Measurements from ENCODE around the gene RAB17. TPM values are rescaled to one million over a fixed set of nuclear protein-coding genes. Genes with fewer than 3 reads are reported as not detected.

The RAB17 gene
- total RNA-seq, 2 experiments from 2014 or later: not detected

GRCh38 chr2:237591141-237591881, 777 bp upstream of the RAB17 start:
- Mint-ChIP-seq H3K4me1 (peaks cover 16% of the 10 kb centered on the region), H3K4me3 (no peak overlapping the region), H3K27ac (no peak overlapping the region), H3K36me3 (ENCODE audit: low read depth) (no peaks in the 10 kb centered on the region), H3K9me3 (no peaks in the 10 kb centered on the region), H3K27me3 (peaks cover 8% of the 10 kb centered on the region)
- CTCF ChIA-PET: interaction anchor here (0.8 to 1.2 kb wide), 3 partner anchors 10 to 82 kb away, joined by 3 to 5 read pairs (median 3); no protein-coding TSS in a partner anchor
- POLR2A ChIA-PET: no interaction called here
- no peak for DNase-seq

GRCh38 chr2:237588044-237588696, 2.4 kb downstream of the RAB17 start:
- Mint-ChIP-seq H3K27me3 (peaks cover 8% of the 10 kb centered on the region), H3K4me3 (no peak overlapping the region), H3K27ac (no peak overlapping the region), H3K9me3 (no peaks in the 10 kb centered on the region), H3K36me3 (ENCODE audit: low read depth) (no peaks in the 10 kb centered on the region), H3K4me1 (peaks cover 16% of the 10 kb centered on the region)
- ChIA-PET POLR2A (no interaction called here), CTCF (no interaction called here)
- no peak for DNase-seq

GRCh38 chr2:237585590-237586221, 4.8 kb downstream of the RAB17 start:
- no peak for DNase-seq
- POLR2A ChIA-PET: interaction anchor here (0.6 kb wide), 1 partner anchor 369 kb away, joined by 3 read pairs; no protein-coding TSS in a partner anchor
- CTCF ChIA-PET: interaction anchor here (1.0 to 2.1 kb wide), 7 partner anchors 10 to 160 kb away, joined by 3 to 5 read pairs (median 3); no protein-coding TSS in a partner anchor

GRCh38 chr2:237583385-237584295, 6.9 kb downstream of the RAB17 start:
- no peak overlapping the region for H3K4me3 Mint-ChIP-seq
- peaks cover 5% of the 10 kb centered on the region for H3K4me1 Mint-ChIP-seq
- no peak overlapping the region for H3K27ac Mint-ChIP-seq
- H3K27me3 Mint-ChIP-seq: peaks cover 3% of the 10 kb centered on the region
- H3K36me3 Mint-ChIP-seq (ENCODE audit: low read depth): no peaks in the 10 kb centered on the region
- ChIA-PET CTCF (interaction anchor here (1.4 to 2.5 kb wide), 2 partner anchors 11 to 161 kb away, joined by 6 to 7 read pairs; no protein-coding TSS in a partner anchor), POLR2A (no interaction called here)
- DNase-seq: no peak
- H3K9me3 Mint-ChIP-seq: no peaks in the 10 kb centered on the region

More at GRCh38 chr2:237585590-237586221, 4.8 kb downstream of the RAB17 start:
- Mint-ChIP-seq H3K36me3 (ENCODE audit: low read depth) (no peaks in the 10 kb centered on the region), H3K27ac (no peak overlapping the region), H3K4me1 (peaks cover 8% of the 10 kb centered on the region), H3K9me3 (no peaks in the 10 kb centered on the region), H3K4me3 (no peak overlapping the region), H3K27me3 (peaks cover 8% of the 10 kb centered on the region)

- no peaks in the 10 kb centered on the region for H3K9me3 Mint-ChIP-seq
- ChIA-PET POLR2A (no interaction called here), CTCF (interaction anchor here (0.6 to 2.5 kb wide), 11 partner anchors 8 to 231 kb away, joined by 3 to 10 read pairs (median 4); partner anchors contain the start of gene RAB17)
- H3K4me1 Mint-ChIP-seq: peaks cover 5% of the 10 kb centered on the region
- no peaks in the 10 kb centered on the region for H3K27me3 Mint-ChIP-seq
- H3K27ac Mint-ChIP-seq: no peak overlapping the region
- peak; percentile 57 for DNase-seq
- no peak overlapping the region for H3K4me3 Mint-ChIP-seq
- H3K36me3 Mint-ChIP-seq (ENCODE audit: low read depth): no peaks in the 10 kb centered on the region
These were observed 8.5 kb downstream of the RAB17 start for GRCh38 chr2:237581751-237582746.

- Mint-ChIP-seq H3K4me1 (peaks cover 5% of the 10 kb centered on the region), H3K4me3 (no peak overlapping the region)
- CTCF ChIA-PET: interaction anchor here (0.6 to 2.5 kb wide), 11 partner anchors 9 to 232 kb away, joined by 3 to 10 read pairs (median 3); partner anchors contain the start of gene RAB17
These were observed 9.2 kb downstream of the RAB17 start for GRCh38 chr2:237581326-237581725.

GRCh38 chr2:237577956-237578870, 12.3 kb downstream of the RAB17 start:
- no peak for DNase-seq
- H3K27me3 Mint-ChIP-seq: no peaks in the 10 kb centered on the region
- H3K4me3 Mint-ChIP-seq: no peak overlapping the region
- no peak overlapping the region for H3K27ac Mint-ChIP-seq
- H3K4me1 Mint-ChIP-seq: peaks cover 5% of the 10 kb centered on the region
- no peaks in the 10 kb centered on the region for H3K36me3 Mint-ChIP-seq (ENCODE audit: low read depth)
- CTCF ChIA-PET: no interaction called here
- POLR2A ChIA-PET: no interaction called here
- no peaks in the 10 kb centered on the region for H3K9me3 Mint-ChIP-seq

More at GRCh38 chr2:237581326-237581725, 9.2 kb downstream of the RAB17 start:
- H3K9me3 Mint-ChIP-seq: no peaks in the 10 kb centered on the region
- POLR2A ChIA-PET: interaction anchor here (0.7 kb wide), 1 partner anchor 141 kb away, joined by 3 read pairs; no protein-coding TSS in a partner anchor
- DNase-seq: no peak
- no peak overlapping the region for H3K27ac Mint-ChIP-seq
- H3K36me3 Mint-ChIP-seq (ENCODE audit: low read depth): no peaks in the 10 kb centered on the region
- no peaks in the 10 kb centered on the region for H3K27me3 Mint-ChIP-seq

- Mint-ChIP-seq H3K4me1 (peaks cover 4% of the 10 kb centered on the region), H3K27me3 (peaks cover under 1% of the 10 kb centered on the region), H3K9me3 (no peaks in the 10 kb centered on the region), H3K27ac (no peak overlapping the region), H3K4me3 (no peak overlapping the region), H3K36me3 (ENCODE audit: low read depth) (no peaks in the 10 kb centered on the region)
- ChIA-PET POLR2A (no interaction called here), CTCF (no interaction called here)
- no peak for DNase-seq
These were observed 13.1 kb downstream of the RAB17 start for GRCh38 chr2:237577458-237577857.

GRCh38 chr2:237576974-237577373, 13.6 kb downstream of the RAB17 start:
- ChIA-PET POLR2A (no interaction called here), CTCF (interaction anchor here (1.4 kb wide), 1 partner anchor 64 kb away, joined by 7 read pairs; no protein-coding TSS in a partner anchor)
- H3K27ac Mint-ChIP-seq: no peak overlapping the region
- H3K27me3 Mint-ChIP-seq: peaks cover 1% of the 10 kb centered on the region
- H3K4me3 Mint-ChIP-seq: no peak overlapping the region
- no peaks in the 10 kb centered on the region for H3K9me3 Mint-ChIP-seq
- no peaks in the 10 kb centered on the region for H3K36me3 Mint-ChIP-seq (ENCODE audit: low read depth)
- no peak for DNase-seq
- peaks cover 3% of the 10 kb centered on the region for H3K4me1 Mint-ChIP-seq
